Activated CD4-positive, alpha-beta memory T cell treated with anti-CD3 and anti-CD28 coated beads, Interleukin-2, amount 10 ng/mL, durations not matched to agents 7 days and 5 days (primary cell): ENCODE results near the gene ERVW-1. TPM values are rescaled to one million over a fixed set of nuclear protein-coding genes. Genes with fewer than 3 reads are reported as not detected.
"Not testable (repeated sequence)": the region's sequence is repeated elsewhere in the genome, so short reads cannot be mapped to it uniquely, and the experiment has no call there.

Experiments used
- CTCF ChIA-PET: fragments of 350-600 bp; sonication (Branson Sonifier 250); formaldehyde crosslinking; loops from one replicate; lab custom pipeline; 2021; ENCODE audit warnings: antibody characterized with exemption, inconsistent platforms; lab: Charles Lee
- POLR2A ChIA-PET: fragments of 350-600 bp; sonication (Branson Sonifier 250); formaldehyde crosslinking; loops from one replicate; lab custom pipeline; 2021; ENCODE audit warnings: antibody characterized with exemption; lab: Charles Lee
- DNase-seq: peaks from one replicate; pipeline ENCODE4 v3.0.0-alpha.2; 2020
- H3K27ac Mint-ChIP-seq: one replicate; pipeline ENCODE4 v1.8.0; 2021; ENCODE audit warnings: mild to moderate bottlenecking, mixed read lengths
- H3K27me3 Mint-ChIP-seq: one replicate; pipeline ENCODE4 v1.8.0; 2021; ENCODE audit warnings: mixed read lengths
- H3K36me3 Mint-ChIP-seq: one replicate; pipeline ENCODE4 v1.8.0; 2021; ENCODE audit warnings: low read depth, mixed read lengths
- H3K4me1 Mint-ChIP-seq: one replicate; pipeline ENCODE4 v1.8.0; 2021; ENCODE audit warnings: mixed read lengths
- H3K4me3 Mint-ChIP-seq: one replicate; pipeline ENCODE4 v1.8.0; 2021; ENCODE audit warnings: mild to moderate bottlenecking, mixed read lengths
- H3K9me3 Mint-ChIP-seq: one replicate; pipeline ENCODE4 v1.8.0; 2021; ENCODE audit warnings: mixed read lengths
- total RNA-seq, 2 experiments: library from RNA; stranded (reverse); gene quantifications; one replicate each; pipeline ENCODE4 v1.2.3, GENCODE V29; 2021

ERVW-1 gene
- total RNA-seq, result not detected

DNA sequence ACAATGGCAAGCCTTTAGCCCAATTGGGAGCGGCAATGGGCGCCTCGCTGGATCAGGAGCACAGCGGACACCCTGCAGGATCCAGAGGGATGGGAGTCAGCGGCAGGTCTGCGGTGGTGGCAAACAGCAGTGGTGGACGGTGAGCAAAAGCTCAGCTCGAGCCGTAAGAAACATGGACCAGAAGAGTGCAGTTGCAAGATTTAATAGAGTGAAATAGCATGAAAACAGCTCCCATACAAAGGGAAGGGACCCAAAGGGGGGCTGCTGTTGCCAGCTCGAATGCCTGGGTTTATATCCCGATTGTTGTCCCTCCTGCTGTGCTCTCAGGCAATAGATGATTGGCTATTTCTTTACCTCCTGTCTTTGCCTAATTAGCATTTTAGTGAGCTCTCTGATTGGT is at the start of gene ERVW-1:
TSS of gene ERVW-1 (minus strand) at position 266 of the 400 bp plus-strand sequence. CDS start 7,565 bp downstream, outside the sequence.
- H3K4me1 Mint-ChIP-seq, H3K27me3 Mint-ChIP-seq, CTCF ChIA-PET, DNase-seq, H3K9me3 Mint-ChIP-seq, POLR2A ChIA-PET, H3K36me3 Mint-ChIP-seq, H3K4me3 Mint-ChIP-seq, H3K27ac Mint-ChIP-seq: not testable (repeated sequence)

DNA sequence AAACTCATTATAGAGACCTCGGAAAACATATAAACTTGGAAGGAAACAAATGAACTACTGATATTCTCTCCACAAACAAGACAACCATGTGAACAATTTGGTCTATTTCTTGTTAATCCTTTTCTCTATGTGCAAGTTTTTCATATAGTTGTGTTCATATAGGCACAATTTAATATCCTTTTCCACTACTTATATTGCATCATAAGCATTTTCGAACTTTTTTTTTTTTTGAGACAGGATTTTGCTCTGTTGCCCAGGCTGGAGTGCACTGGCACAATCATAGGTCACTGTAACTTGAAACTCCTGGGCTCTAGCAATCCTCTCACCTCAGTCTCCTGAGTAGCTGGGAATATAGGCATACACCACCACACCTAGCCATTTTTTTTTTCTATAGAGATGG is 45.4 kb upstream of the ERVW-1 start:
- Mint-ChIP-seq H3K4me3 (no peak overlapping the region), H3K36me3 (peaks cover 3% of the 10 kb centered on the region), H3K9me3 (no peaks in the 10 kb centered on the region), H3K4me1 (peaks cover 13% of the 10 kb centered on the region), H3K27me3 (no peaks in the 10 kb centered on the region), H3K27ac (no peak overlapping the region)
- ChIA-PET POLR2A (no interaction called here), CTCF (no interaction called here)
- DNase-seq, result no peak

- Mint-ChIP-seq H3K4me1 (no peaks in the 10 kb centered on the region), H3K27me3 (no peaks in the 10 kb centered on the region), H3K36me3 (peaks cover 11% of the 10 kb centered on the region), H3K4me3 (no peak overlapping the region), H3K9me3 (no peaks in the 10 kb centered on the region), H3K27ac (no peak overlapping the region)
- no peak for DNase-seq
- ChIA-PET POLR2A (no interaction called here), CTCF (no interaction called here)
These were observed 42.3 kb upstream of the ERVW-1 start for GRCh38 chr7:92520024-92520423.

- CTCF ChIA-PET, result interaction anchor here (0.5 kb wide), 1 partner anchor 12 kb away, joined by 3 read pairs; no protein-coding TSS in a partner anchor
- no peak for DNase-seq
- H3K4me3 Mint-ChIP-seq, result no peak overlapping the region
- H3K4me1 Mint-ChIP-seq, result no peaks in the 10 kb centered on the region
- POLR2A ChIA-PET, result interaction anchor here (2.1 kb wide), 1 partner anchor 11 kb away, joined by 11 read pairs; the partner anchor contains the start of genes PEX1 and RBM48
- H3K27ac Mint-ChIP-seq, result no peak overlapping the region
- peaks cover 13% of the 10 kb centered on the region for H3K36me3 Mint-ChIP-seq
- H3K9me3 Mint-ChIP-seq, result no peaks in the 10 kb centered on the region
- H3K27me3 Mint-ChIP-seq, result no peaks in the 10 kb centered on the region
These were observed 39.9 kb upstream of the ERVW-1 start for GRCh38 chr7:92517631-92518030.

DNA sequence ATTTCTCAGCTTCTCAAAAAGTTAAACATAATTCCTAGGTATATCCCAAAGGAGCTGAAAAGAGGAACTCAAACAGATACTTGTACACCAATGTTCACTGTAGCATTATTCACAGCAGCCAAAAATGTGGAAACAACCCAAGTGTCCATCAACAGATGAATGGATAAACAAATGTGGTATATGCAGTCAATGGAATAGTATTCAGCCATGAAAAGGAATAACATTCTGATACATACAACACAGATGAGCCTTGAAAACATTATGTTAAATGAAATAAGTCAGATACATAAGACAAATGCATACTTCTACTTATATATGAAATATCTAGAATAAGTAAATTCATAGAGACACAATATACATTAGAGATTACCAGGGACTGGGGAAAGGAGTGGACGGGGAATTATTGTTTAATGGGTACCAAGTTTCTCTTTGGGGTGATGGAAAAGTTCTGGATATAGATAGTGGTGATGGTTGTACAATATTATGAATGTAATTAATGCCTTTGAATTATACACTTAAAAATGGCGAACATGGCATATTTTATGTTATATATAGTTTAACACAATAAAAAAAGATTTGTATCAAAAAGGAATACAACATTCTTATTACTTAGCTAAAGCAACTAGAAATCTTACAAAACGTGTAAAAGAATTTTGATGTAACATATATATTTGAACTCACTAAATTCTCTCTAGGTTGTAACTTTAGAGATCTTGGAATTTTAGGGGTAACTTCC is 35.6 kb upstream of the ERVW-1 start:
- no peak overlapping the region for H3K27ac Mint-ChIP-seq
- no peak for DNase-seq
- CTCF ChIA-PET, result no interaction called here
- peaks cover 17% of the 10 kb centered on the region for H3K36me3 Mint-ChIP-seq
- no peaks in the 10 kb centered on the region for H3K4me1 Mint-ChIP-seq
- POLR2A ChIA-PET, result interaction anchor here (0.7 kb wide), 1 partner anchor 624 kb away, joined by 3 read pairs; no protein-coding TSS in a partner anchor
- H3K27me3 Mint-ChIP-seq, result no peaks in the 10 kb centered on the region
- no peaks in the 10 kb centered on the region for H3K9me3 Mint-ChIP-seq
- H3K4me3 Mint-ChIP-seq, result no peak overlapping the region

GRCh38 chr7:92508946-92509345 is 31.2 kb upstream of the ERVW-1 start:
- no peak overlapping the region for H3K4me3 Mint-ChIP-seq
- no peaks in the 10 kb centered on the region for H3K9me3 Mint-ChIP-seq
- no peak overlapping the region for H3K27ac Mint-ChIP-seq
- ChIA-PET POLR2A (no interaction called here), CTCF (interaction anchor here (1.3 kb wide), 1 partner anchor 11 kb away, joined by 3 read pairs; no protein-coding TSS in a partner anchor)
- peaks cover 2% of the 10 kb centered on the region for H3K4me1 Mint-ChIP-seq
- DNase-seq, result no peak
- H3K27me3 Mint-ChIP-seq, result no peaks in the 10 kb centered on the region
- peaks cover 14% of the 10 kb centered on the region for H3K36me3 Mint-ChIP-seq

GRCh38 chr7:92506363-92506762 is 28.6 kb upstream of the ERVW-1 start:
- Mint-ChIP-seq H3K27me3 (no peaks in the 10 kb centered on the region), H3K9me3 (no peaks in the 10 kb centered on the region), H3K4me1 (peaks cover 5% of the 10 kb centered on the region), H3K4me3 (no peak overlapping the region), H3K36me3 (peaks cover 12% of the 10 kb centered on the region), H3K27ac (no peak overlapping the region)
- no peak for DNase-seq
- POLR2A ChIA-PET, result no interaction called here
- CTCF ChIA-PET, result interaction anchor here (1.8 kb wide), 1 partner anchor 22 kb away, joined by 6 read pairs; the partner anchor contains the start of genes PEX1 and RBM48

DNA sequence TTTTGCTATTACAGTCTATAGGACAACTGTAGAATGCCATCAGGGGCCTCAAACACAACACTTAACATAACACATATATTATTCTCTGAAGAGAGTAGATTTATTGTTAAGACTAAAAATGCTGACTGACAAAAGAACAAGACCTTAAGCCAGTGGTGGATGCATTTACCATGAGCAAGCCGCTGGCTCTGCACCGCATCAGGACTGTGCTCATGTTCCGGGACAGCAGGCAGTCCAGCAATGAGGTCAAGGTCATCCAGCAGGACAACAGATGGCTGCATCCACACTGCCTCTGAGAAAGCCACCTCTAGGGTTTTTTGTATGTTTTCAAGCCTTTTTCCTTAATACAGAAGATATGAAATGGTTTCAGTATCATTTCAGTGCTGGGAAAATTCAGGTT is 26.8 kb upstream of the ERVW-1 start:
- peaks cover 5% of the 10 kb centered on the region for H3K4me1 Mint-ChIP-seq
- POLR2A ChIA-PET, result no interaction called here
- no peaks in the 10 kb centered on the region for H3K27me3 Mint-ChIP-seq

DNA sequence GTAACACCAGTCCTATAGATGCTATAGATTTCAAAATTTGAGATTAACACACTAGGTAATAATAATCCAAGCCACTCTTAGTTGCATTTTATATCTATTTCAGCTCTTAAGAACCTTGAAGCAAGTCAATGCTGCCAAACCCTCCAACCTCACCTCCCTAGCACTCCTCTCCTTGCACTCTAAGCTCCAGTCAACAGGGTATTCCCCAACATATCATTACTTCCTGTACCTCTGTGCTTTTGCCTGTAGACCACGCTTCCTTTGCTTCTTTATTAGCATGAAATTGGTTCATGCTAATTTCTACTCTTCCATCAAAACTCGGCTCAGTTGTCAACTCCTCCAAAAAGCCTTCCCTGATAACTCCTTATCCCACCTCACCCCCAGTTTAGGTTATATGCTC is 26.0 kb upstream of the ERVW-1 start:
- Mint-ChIP-seq H3K4me1 (peaks cover 9% of the 10 kb centered on the region), H3K36me3 (peaks cover 20% of the 10 kb centered on the region), H3K27me3 (no peaks in the 10 kb centered on the region), H3K27ac (no peak overlapping the region), H3K9me3 (no peaks in the 10 kb centered on the region), H3K4me3 (no peak overlapping the region)
- ChIA-PET POLR2A (no interaction called here), CTCF (no interaction called here)
- no peak for DNase-seq

More for the DNA sequence above, 26.8 kb upstream of the ERVW-1 start:
- CTCF ChIA-PET, result no interaction called here
- no peak for DNase-seq
- peaks cover 20% of the 10 kb centered on the region for H3K36me3 Mint-ChIP-seq
- H3K9me3 Mint-ChIP-seq, result no peaks in the 10 kb centered on the region
- H3K4me3 Mint-ChIP-seq, result no peak overlapping the region
- no peak overlapping the region for H3K27ac Mint-ChIP-seq

DNA sequence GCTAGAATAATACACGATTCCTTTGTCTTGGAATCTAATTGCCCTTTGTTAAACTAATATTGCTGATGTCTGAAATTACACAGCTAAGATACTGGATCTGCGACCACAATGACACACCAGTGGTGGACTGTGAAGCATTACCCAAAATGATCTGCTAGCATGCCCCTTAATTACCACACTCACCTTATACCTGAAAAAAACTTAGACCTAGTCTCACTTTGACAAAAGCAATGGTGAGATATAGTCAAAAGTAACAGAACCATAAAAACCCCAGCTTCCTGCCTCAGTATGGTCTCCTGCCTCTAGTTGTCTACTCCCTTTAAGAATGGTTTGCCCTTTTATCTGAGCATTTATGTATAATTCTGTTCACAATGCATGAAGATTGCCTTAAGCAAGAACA is 20.8 kb upstream of the ERVW-1 start:
- Mint-ChIP-seq H3K4me1 (peaks cover 7% of the 10 kb centered on the region), H3K27ac (no peak overlapping the region), H3K27me3 (no peaks in the 10 kb centered on the region), H3K4me3 (no peak overlapping the region), H3K9me3 (no peaks in the 10 kb centered on the region), H3K36me3 (peaks cover 20% of the 10 kb centered on the region)
- CTCF ChIA-PET, result interaction anchor here (0.7 to 1.2 kb wide), 4 partner anchors 10 to 55 kb away, joined by 3 to 6 read pairs (median 4); partner anchors contain the start of genes PEX1 and RBM48
- DNase-seq, result no peak
- POLR2A ChIA-PET, result interaction anchor here (1.1 kb wide), 1 partner anchor 30 kb away, joined by 4 read pairs; the partner anchor contains the start of genes PEX1 and RBM48

DNA sequence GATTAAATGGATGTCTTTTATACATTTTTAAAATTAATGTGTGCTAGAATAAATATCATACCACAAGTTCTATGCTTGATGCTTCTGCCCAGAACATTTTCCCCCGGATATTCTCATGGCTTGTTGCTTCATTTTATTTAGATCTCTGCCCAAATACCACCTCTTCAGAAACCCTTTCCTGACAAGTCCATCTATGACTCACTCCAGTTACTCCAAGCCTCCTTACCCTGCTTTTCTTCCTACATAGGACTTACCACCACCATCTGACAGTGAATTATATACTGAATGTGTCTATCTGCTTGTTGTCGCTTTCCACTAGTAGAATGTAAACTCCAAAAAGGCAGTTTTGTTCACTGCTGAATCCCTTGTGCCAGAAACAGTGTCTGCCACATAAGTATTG is 19.1 kb upstream of the ERVW-1 start:
- POLR2A ChIA-PET, result no interaction called here
- CTCF ChIA-PET, result no interaction called here
- peaks cover 25% of the 10 kb centered on the region for H3K36me3 Mint-ChIP-seq
- no peak for DNase-seq
- H3K27ac Mint-ChIP-seq, result no peak overlapping the region
- H3K4me1 Mint-ChIP-seq, result peaks cover 7% of the 10 kb centered on the region
- no peaks in the 10 kb centered on the region for H3K9me3 Mint-ChIP-seq
- H3K27me3 Mint-ChIP-seq, result no peaks in the 10 kb centered on the region
- H3K4me3 Mint-ChIP-seq, result no peak overlapping the region

- Mint-ChIP-seq H3K4me3 (no peak overlapping the region), H3K27me3 (no peaks in the 10 kb centered on the region)
- CTCF ChIA-PET, result interaction anchor here (0.8 to 1.3 kb wide), 3 partner anchors 28 to 42 kb away, joined by 3 to 6 read pairs (median 3); partner anchors contain the start of gene RBM48
These were observed 11.9 kb upstream of the ERVW-1 start for GRCh38 chr7:92489634-92490033.

GRCh38 chr7:92487804-92488203 is 10.1 kb upstream of the ERVW-1 start:
- POLR2A ChIA-PET, result no interaction called here
- H3K27me3 Mint-ChIP-seq, result no peaks in the 10 kb centered on the region

More at GRCh38 chr7:92489634-92490033, 11.9 kb upstream of the ERVW-1 start:
- no peaks in the 10 kb centered on the region for H3K4me1 Mint-ChIP-seq
- POLR2A ChIA-PET, result interaction anchor here (1.1 kb wide), 1 partner anchor 39 kb away, joined by 3 read pairs; the partner anchor contains the start of genes PEX1 and RBM48
- peaks cover 32% of the 10 kb centered on the region for H3K36me3 Mint-ChIP-seq
- H3K27ac Mint-ChIP-seq, result no peak overlapping the region
- no peaks in the 10 kb centered on the region for H3K9me3 Mint-ChIP-seq
- no peak for DNase-seq

More at GRCh38 chr7:92487804-92488203, 10.1 kb upstream of the ERVW-1 start:
- H3K4me3 Mint-ChIP-seq, result no peak overlapping the region
- H3K9me3 Mint-ChIP-seq, result no peaks in the 10 kb centered on the region
- H3K4me1 Mint-ChIP-seq, result no peaks in the 10 kb centered on the region
- no peak overlapping the region for H3K27ac Mint-ChIP-seq
- DNase-seq, result no peak
- CTCF ChIA-PET, result no interaction called here
- H3K36me3 Mint-ChIP-seq, result peaks cover 32% of the 10 kb centered on the region
